Osteoblast (primary cell): Measurements from ENCODE around the gene TSPAN33. TPM values are rescaled to one million over a fixed set of nuclear protein-coding genes. Genes with fewer than 3 reads are reported as not detected.

Experiments used
- DNase-seq: peaks from one replicate; pipeline ENCODE4 v3.0.0; 2011; ENCODE audit warnings: low spot score, mixed read lengths; ENCODE audit not compliant: insufficient read length; ENCODE audit errors: missing footprints
- H2AFZ ChIP-seq: 2 replicates; pipeline ENCODE4 v1.6.0; 2011; ENCODE audit warnings: mild to moderate bottlenecking, low read length
- H3K27ac ChIP-seq: 2 replicates; pipeline ENCODE4 v1.5.1; 2011; ENCODE audit warnings: mild to moderate bottlenecking, low read depth, low read length, moderate library complexity
- H3K27me3 ChIP-seq: 2 replicates; pipeline ENCODE4 v1.6.0; 2012; ENCODE audit warnings: mild to moderate bottlenecking, control low read depth, inconsistent platforms, low read length, moderate library complexity; ENCODE audit not compliant: insufficient read depth
- H3K36me3 ChIP-seq: 2 replicates; pipeline ENCODE4 v1.5.1; 2011; ENCODE audit warnings: mild to moderate bottlenecking, low read length, control low read depth, moderate library complexity; ENCODE audit not compliant: insufficient read depth
- H3K4me1 ChIP-seq: 2 replicates; pipeline ENCODE4 v1.5.1; 2011; ENCODE audit warnings: mild to moderate bottlenecking, low read length, control low read depth, moderate library complexity; ENCODE audit not compliant: insufficient read depth
- H3K4me2 ChIP-seq: 2 replicates; pipeline ENCODE4 v1.6.0; 2011; ENCODE audit warnings: mild to moderate bottlenecking, low read length; ENCODE audit not compliant: insufficient read depth
- H3K4me3 ChIP-seq: fragments of 200-600 bp; sonication (generic); 3 replicates; pipeline ENCODE4 v1.5.1; 2012; ENCODE audit warnings: mild to moderate bottlenecking, low read length, inconsistent platforms; ENCODE audit not compliant: insufficient read depth
- H3K79me2 ChIP-seq: 2 replicates; pipeline ENCODE4 v1.6.0; 2012; ENCODE audit warnings: mild to moderate bottlenecking, low read length, control low read depth, inconsistent platforms; ENCODE audit not compliant: insufficient read depth
- H3K9me3 ChIP-seq: 2 replicates; pipeline ENCODE4 v1.5.1; 2011; ENCODE audit warnings: low read depth, low read length, control low read depth
- H4K20me1 ChIP-seq: 2 replicates; pipeline ENCODE4 v1.6.0; 2012; ENCODE audit warnings: mild to moderate bottlenecking, low read length, control low read depth; ENCODE audit not compliant: insufficient read depth
- total RNA-seq: library from RNA; depleted of rRNA; stranded (reverse); fragments of >200 nt; gene quantifications from 2 replicates; pipeline ENCODE4 v1.2.3, GENCODE V29; 2012
- TF ChIP-seq, protein P1 (sequence below): IDR thresholded peaks from 2 replicates; pipeline ENCODE4 v1.5.1; 2011; ENCODE audit warnings: mild to moderate bottlenecking, low read depth, low read length, moderate library complexity; ENCODE audit errors: extremely low read depth

The TSPAN33 gene
- total RNA-seq, 1 donor = 0.36 TPM

DNA sequence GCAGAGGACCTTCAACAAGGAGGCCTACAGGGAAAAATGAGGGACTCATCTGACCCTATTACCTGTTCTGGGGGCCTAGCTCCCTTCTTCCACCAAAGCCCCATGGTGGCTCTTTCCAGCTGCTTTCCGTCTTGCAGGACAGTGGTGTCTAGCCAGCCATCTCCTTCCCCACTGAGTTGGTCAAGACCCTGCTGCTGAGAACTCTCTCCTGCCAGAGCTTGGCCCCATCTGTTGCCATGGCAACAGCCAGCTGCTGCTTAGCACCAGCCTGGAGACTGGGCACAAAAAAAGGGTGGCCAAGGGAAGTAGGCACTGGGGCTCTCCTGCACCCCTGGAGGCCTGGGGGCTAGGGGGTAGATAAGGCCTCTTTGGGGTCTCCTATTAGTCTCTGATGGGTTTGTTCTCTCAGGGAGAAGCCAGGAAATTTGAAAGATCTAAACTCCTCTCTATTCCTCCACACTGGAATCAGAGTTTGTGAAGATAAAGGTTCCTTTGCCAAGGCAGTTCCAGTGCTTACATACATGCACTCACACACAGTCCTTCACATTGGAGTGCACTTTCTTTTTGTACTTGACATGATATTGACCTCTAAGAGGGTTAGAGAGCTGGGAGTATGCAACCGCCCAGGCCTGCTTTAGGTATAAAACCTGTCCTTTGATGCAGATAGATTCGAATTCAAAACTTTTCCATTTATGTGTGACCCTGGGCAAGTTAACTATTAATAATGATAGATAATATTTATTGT lies 15.8 kb downstream of the TSPAN33 start:
- no peaks in the 10 kb centered on the region for H3K36me3 ChIP-seq
- no peaks in the 10 kb centered on the region for H3K79me2 ChIP-seq
- no peak overlapping the region for H3K27ac ChIP-seq
- peak; percentile 11 for DNase-seq
- no peak overlapping the region for H3K4me2 ChIP-seq
- no peak overlapping the region for H3K4me3 ChIP-seq
- H4K20me1 ChIP-seq = no peaks in the 10 kb centered on the region
- TF ChIP-seq, protein P1, sequence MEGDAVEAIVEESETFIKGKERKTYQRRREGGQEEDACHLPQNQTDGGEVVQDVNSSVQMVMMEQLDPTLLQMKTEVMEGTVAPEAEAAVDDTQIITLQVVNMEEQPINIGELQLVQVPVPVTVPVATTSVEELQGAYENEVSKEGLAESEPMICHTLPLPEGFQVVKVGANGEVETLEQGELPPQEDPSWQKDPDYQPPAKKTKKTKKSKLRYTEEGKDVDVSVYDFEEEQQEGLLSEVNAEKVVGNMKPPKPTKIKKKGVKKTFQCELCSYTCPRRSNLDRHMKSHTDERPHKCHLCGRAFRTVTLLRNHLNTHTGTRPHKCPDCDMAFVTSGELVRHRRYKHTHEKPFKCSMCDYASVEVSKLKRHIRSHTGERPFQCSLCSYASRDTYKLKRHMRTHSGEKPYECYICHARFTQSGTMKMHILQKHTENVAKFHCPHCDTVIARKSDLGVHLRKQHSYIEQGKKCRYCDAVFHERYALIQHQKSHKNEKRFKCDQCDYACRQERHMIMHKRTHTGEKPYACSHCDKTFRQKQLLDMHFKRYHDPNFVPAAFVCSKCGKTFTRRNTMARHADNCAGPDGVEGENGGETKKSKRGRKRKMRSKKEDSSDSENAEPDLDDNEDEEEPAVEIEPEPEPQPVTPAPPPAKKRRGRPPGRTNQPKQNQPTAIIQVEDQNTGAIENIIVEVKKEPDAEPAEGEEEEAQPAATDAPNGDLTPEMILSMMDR = no peak
- H3K4me1 ChIP-seq = no peaks in the 10 kb centered on the region
- H3K27me3 ChIP-seq = peaks cover 14% of the 10 kb centered on the region
- H3K9me3 ChIP-seq = no peaks in the 10 kb centered on the region
- H2AFZ ChIP-seq = no peak overlapping the region

DNA sequence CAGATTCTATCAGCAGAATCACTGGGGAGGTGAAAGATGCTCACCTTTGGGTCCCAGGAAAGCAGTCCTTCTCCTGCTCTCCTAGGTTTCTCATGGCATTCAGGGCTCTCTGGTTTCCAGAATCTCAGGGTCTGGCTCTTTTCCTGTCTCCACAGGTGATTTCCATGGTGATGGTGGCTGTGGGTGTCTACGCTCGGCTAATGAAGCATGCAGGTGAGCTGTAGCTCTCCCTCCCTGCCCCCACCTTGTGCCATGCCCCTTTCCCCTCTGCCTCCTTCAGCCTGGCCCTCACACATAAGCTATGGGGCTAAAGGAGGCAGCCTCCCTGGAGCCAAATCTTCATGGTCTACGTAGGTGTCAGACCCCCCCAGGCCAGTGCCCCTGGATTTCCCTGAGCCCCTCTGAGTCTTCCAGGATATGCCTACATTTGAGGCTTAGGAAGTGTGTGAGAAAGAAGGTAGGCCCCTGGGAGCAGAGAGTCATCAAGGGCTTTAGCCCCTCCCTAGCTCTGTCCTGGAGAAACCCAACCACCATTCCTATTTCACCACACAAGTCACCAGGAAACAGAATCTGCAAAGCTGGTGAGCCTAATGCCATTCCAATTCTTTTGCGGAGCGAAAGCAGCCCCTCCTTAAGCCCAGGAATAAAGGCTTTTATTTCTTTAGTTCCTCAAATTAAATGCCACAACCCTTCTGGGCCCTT lies 17.2 kb downstream of the TSPAN33 start:
- peaks cover 18% of the 10 kb centered on the region for H3K27me3 ChIP-seq
- no peaks in the 10 kb centered on the region for H3K79me2 ChIP-seq

DNA sequence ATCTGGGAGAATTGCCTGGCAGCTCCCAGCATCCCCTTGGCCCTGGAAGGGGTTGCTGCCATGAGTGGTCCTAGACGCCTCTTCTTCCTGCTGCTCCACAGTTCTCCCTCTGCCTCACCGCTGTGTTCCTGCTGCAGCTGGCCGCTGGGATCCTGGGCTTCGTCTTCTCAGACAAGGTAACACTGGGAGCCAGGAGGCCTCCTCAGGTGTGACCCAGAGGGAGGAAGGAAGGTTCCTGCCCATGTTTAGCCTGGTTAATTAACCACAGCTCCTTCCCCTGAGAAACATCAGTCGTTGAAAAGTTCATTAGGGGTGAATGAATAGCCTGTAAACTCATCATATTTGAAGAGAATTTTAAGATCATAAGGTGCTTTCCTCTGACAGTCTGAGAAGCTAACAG lies 18.2 kb downstream of the TSPAN33 start:
- no peak overlapping the region for H3K27ac ChIP-seq
- peaks cover 16% of the 10 kb centered on the region for H3K27me3 ChIP-seq
- no peak overlapping the region for H3K4me3 ChIP-seq

More for the DNA sequence above, 17.2 kb downstream of the TSPAN33 start:
- no peak overlapping the region for H3K27ac ChIP-seq
- DNase-seq = peak; percentile 23
- no peaks in the 10 kb centered on the region for H4K20me1 ChIP-seq
- TF ChIP-seq, protein P1 = no peak
- no peak overlapping the region for H3K4me2 ChIP-seq
- H3K4me3 ChIP-seq = no peak overlapping the region
- no peaks in the 10 kb centered on the region for H3K36me3 ChIP-seq
- no peaks in the 10 kb centered on the region for H3K4me1 ChIP-seq
- H3K9me3 ChIP-seq = no peaks in the 10 kb centered on the region
- no peak overlapping the region for H2AFZ ChIP-seq

More for the DNA sequence above, 18.2 kb downstream of the TSPAN33 start:
- Histone ChIP-seq H2AFZ (no peak overlapping the region), H3K9me3 (no peaks in the 10 kb centered on the region), H3K36me3 (no peaks in the 10 kb centered on the region), H4K20me1 (no peaks in the 10 kb centered on the region), H3K79me2 (no peaks in the 10 kb centered on the region), H3K4me1 (no peaks in the 10 kb centered on the region), H3K4me2 (no peak overlapping the region)
- peak; percentile 53 for DNase-seq
- TF ChIP-seq, protein P1 = no peak
